Pancreas (tissue), 10 donors: ENCODE measurements around the gene PLA2G1B. TPM values are rescaled to one million over a fixed set of nuclear protein-coding genes. Genes with fewer than 3 reads are reported as not detected.

Experiments used
- ATAC-seq, 4 donors: fragments of 200-7000 bp; cut with Tn5 transposase; one replicate each; pipeline versions ENCODE4 v1.8.0 to v1.9.1; 2020; ENCODE audit warnings: mild to moderate bottlenecking in 4 of 4, moderate library complexity in 4 of 4
- DNase-seq, 6 donors: peaks; one replicate each; pipeline ENCODE4 v3.0.0-alpha.2; 2020
- FAIRE-seq: peaks from 2 replicates; lab custom pipeline; 2012; peaks lifted over from hg19 to GRCh38; lab: Jason Lieb, UNC
- H3K27ac ChIP-seq, 4 donors: fragments of 200-600 bp; sonication (generic); 1 replicate in 3 of 4; 2 replicates in 1 of 4; pipeline versions ENCODE4 v1.5.0 to v1.8.0; 2020
- H3K27me3 ChIP-seq, 4 donors: fragments of 200-600 bp; one replicate each; pipeline ENCODE4 v1.8.0; 2021
- H3K36me3 ChIP-seq, 3 donors: fragments of 200-600 bp; sonication (generic) in 1 of 3; one replicate each; pipeline versions ENCODE4 v1.5.0 to v1.8.0; 2020 to 2021
- H3K4me1 ChIP-seq, 3 donors: fragments of 200-600 bp; one replicate each; pipeline ENCODE4 v1.8.0; 2021
- H3K4me3 ChIP-seq, 4 donors: fragments of 200-600 bp; sonication (generic) in 2 of 4; one replicate each; pipeline versions ENCODE4 v1.5.0 to v1.8.0; 2020 to 2021
- H3K9me3 ChIP-seq, 4 donors: fragments of 200-600 bp; one replicate each; pipeline ENCODE4 v1.8.0; 2021
- CTCF ChIP-seq, 4 donors: fragments of 200-600 bp; sonication (generic) in 3 of 4; IDR thresholded peaks; one replicate each; pipeline versions ENCODE4 v1.5.0 to v1.8.0; 2021; ENCODE audit warnings: antibody characterized with exemption in 4 of 4
- WGBS, 2 donors: extraction: QIAGEN DNeasy Blood & Tissue Kit; methylation state at CpG; one replicate each; pipeline ENCODE4 v1.1.7; 2013; 5-methylcytosine and 5-hydroxymethylcytosine counted together
- intact Hi-C, 3 donors: fragments of 100-400 bp; cut with DNase I; formaldehyde crosslinking; loops; one replicate each; pipeline versions ENCODE4 v1.11.1 to v1.14.2; 2022
- polyA plus RNA-seq, 2 donors: library from polyadenylated mRNA; stranded (reverse); fragments of 200-250 nt; gene quantifications; one replicate each; pipeline ENCODE4 v1.2.3, GENCODE V29; 2013
- total RNA-seq, 6 donors: library from RNA; stranded (reverse); fragmentation: NEBNext Ultra II Directional in 4 of 6; extraction: Animal tissue kit (Norgen Biotek cat#: 25700) in 4 of 6; gene quantifications; one replicate each; pipeline versions ENCODE4 v1.2.1 to v1.2.4, GENCODE V29; 2021 to 2023
- donor health status: healthy with polysubstance abuse.
- donor health status: DM: no; HTN: no; CAD: no; lungs with moderate emphysema.
- donor health status: DM: no; HTN: no; CAD: no.
- donor health status: control.
- donor health status: control.
- donor health status: Bipolar disorder and iron deficiency.
- donor health status: DM: yes; HTN: yes; CAD: no.
- donor health status: DM: no; HTN: no; CAD: no.
- donor health status: DM: no; HTN: no; CAD: no.
- donor health status: DM: yes; HTN: yes; CAD: no.

The PLA2G1B gene
- total and polyA plus RNA-seq, 8 donors = 4,900 to 12,528 (median 7,707) TPM

- H3K27me3 ChIP-seq = no peaks in the 10 kb centered on the region
- peak; percentile 84 to 97 (median 92) for ATAC-seq
- H3K4me1 ChIP-seq = peaks cover 0 to under 1% (median 0%) of the 10 kb centered on the region in 3 donors
- H3K36me3 ChIP-seq = no peaks in the 10 kb centered on the region
- H3K9me3 ChIP-seq = no peaks in the 10 kb centered on the region
- 63 to 80% methylated on average over 12 to 13 of the region's 13 CpGs for WGBS, 2 donors
- intact Hi-C loops = loop anchor here in 2 of 3 donors (5.0 kb wide), 1 partner anchor 76 kb away; no protein-coding TSS in a partner anchor
- TF ChIP-seq CTCF (IDR thresholded peaks at IDR 0.05) = peak; percentile 66 to 76 (median 69)
- peak; percentile 64 to 88 (median 80) for DNase-seq
- H3K4me3 ChIP-seq = no peak overlapping the region
- FAIRE-seq = no peak
- no peak overlapping the region for H3K27ac ChIP-seq
These were observed 29.0 kb upstream of the PLA2G1B start for GRCh38 chr12:120356567-120357030.

- Histone ChIP-seq H3K9me3 (no peaks in the 10 kb centered on the region), H3K27me3 (no peaks in the 10 kb centered on the region), H3K4me3 (no peak overlapping the region), H3K36me3 (no peaks in the 10 kb centered on the region), H3K27ac (no peak overlapping the region), H3K4me1 (peaks cover 15% of the 10 kb centered on the region in 3 donors)
- no peak for DNase-seq
- ATAC-seq = no peak
- 94 to 97% methylated on average over 4 of the region's 4 CpGs for WGBS, 2 donors
- no peak for FAIRE-seq
- no peak for TF ChIP-seq CTCF (IDR thresholded peaks at IDR 0.05)
- intact Hi-C loops = no loop called here
These were observed 26.2 kb upstream of the PLA2G1B start for GRCh38 chr12:120353556-120354317.

GRCh38 chr12:120353136-120353535 is 25.6 kb upstream of the PLA2G1B start:
- Histone ChIP-seq H3K27ac (no peak overlapping the region), H3K4me3 (no peak overlapping the region), H3K27me3 (no peaks in the 10 kb centered on the region), H3K4me1 (peaks cover 15% of the 10 kb centered on the region in 3 donors), H3K9me3 (no peaks in the 10 kb centered on the region), H3K36me3 (no peaks in the 10 kb centered on the region)
- ATAC-seq (no peak), DNase-seq (peak in 1 of 6 donors; percentile 50), FAIRE-seq (no peak)
- 92 to 95% methylated on average over 6 of the region's 6 CpGs for WGBS, 2 donors
- intact Hi-C loops = no loop called here
- TF ChIP-seq CTCF (IDR thresholded peaks at IDR 0.05) = no peak

GRCh38 chr12:120352117-120352516 is 24.5 kb upstream of the PLA2G1B start:
- H3K27ac ChIP-seq = no peak overlapping the region
- WGBS, 2 donors = 76 to 95% methylated on average over 5 of the region's 5 CpGs
- intact Hi-C loops = no loop called here
- ATAC-seq (no peak), FAIRE-seq (no peak), DNase-seq (peak in 2 of 6 donors; percentile 3 to 10)
- no peak for TF ChIP-seq CTCF (IDR thresholded peaks at IDR 0.05)
- H3K36me3 ChIP-seq = no peaks in the 10 kb centered on the region
- no peaks in the 10 kb centered on the region for H3K27me3 ChIP-seq
- H3K9me3 ChIP-seq = no peaks in the 10 kb centered on the region
- no peak overlapping the region for H3K4me3 ChIP-seq
- peaks cover 15% of the 10 kb centered on the region in 3 donors for H3K4me1 ChIP-seq
